K562 (cell line): ENCODE data around the gene FANCI. TPM values are rescaled to one million over a fixed set of nuclear protein-coding genes. Genes with fewer than 3 reads are reported as not detected.

Experiments
- ATAC-seq: fragments of 200-7000 bp; cut with Tn5 transposase; 3 replicates; pipeline ENCODE4 v1.9.1; 2020; ENCODE audit warnings: moderate library complexity
- BruUV-seq: library from RNA; stranded (reverse); fragments of 400-500 nt; replicated peaks from 2 replicates; lab custom pipeline; 2021; lab: Mats Ljungman, UMichigan
- CTCF ChIA-PET: fragments of 300-600 bp; formaldehyde crosslinking; extraction: SDS; loops from one replicate; lab custom pipeline; 2021; ENCODE audit warnings: low intra/inter-chr PET ratio; lab: Yijun Ruan, JAX
- POLR2A ChIA-PET: fragments of 300-600, 350-650 bp; sonication (Branson Sonifier 250); formaldehyde crosslinking; extraction: SDS; loops from one replicate; lab custom pipeline; 2021; ENCODE audit warnings: antibody characterized with exemption, inconsistent platforms; lab: Yijun Ruan, JAX
- DNase-seq, 4 experiments: peaks; one replicate each; pipeline versions ENCODE4 v3.0.0 to v3.0.0-alpha.2; 2011 to 2018; ENCODE audit warnings: low spot score in 3 of 4, mixed read lengths in 3 of 4; ENCODE audit errors: extremely low read depth in 1 of 4
- FAIRE-seq: peaks from 2 replicates; lab custom pipeline; 2011; peaks lifted over from hg19 to GRCh38; lab: Jason Lieb, UNC
- H2AFZ ChIP-seq: 2 replicates; pipeline ENCODE4 v1.6.0; 2011; ENCODE audit warnings: low read depth, low read length, control low read depth, inconsistent platforms
- H3K27ac ChIP-seq: fragments of 200-600 bp; 3 replicates; pipeline ENCODE4 v1.8.0; 2011; ENCODE audit warnings: low read depth, mild to moderate bottlenecking, control low read depth, inconsistent platforms, low read length, moderate library complexity, mixed read lengths; ENCODE audit errors: extremely low read depth
- H3K27me3 ChIP-seq, 2 experiments: fragments of 300-600 bp in 1 of 2; 2 replicates in 1 of 2; 3 replicates in 1 of 2; pipeline versions ENCODE4 v1.6.0 to v1.8.0; 2011; ENCODE audit warnings: inconsistent platforms in 2 of 2, low read length in 2 of 2, mild to moderate bottlenecking in 1 of 2, mixed read lengths in 1 of 2, moderate library complexity in 1 of 2; ENCODE audit not compliant: control insufficient read depth in 2 of 2, insufficient read depth in 2 of 2
- H3K36me3 ChIP-seq: fragments of 300-600 bp; 3 replicates; pipeline ENCODE4 v1.8.0; 2011; ENCODE audit warnings: mild to moderate bottlenecking, low read length, inconsistent platforms; ENCODE audit not compliant: control insufficient read depth, insufficient read depth
- H3K4me1 ChIP-seq, 2 experiments: fragments of 200-600 bp in 1 of 2; replicated peaks in 1 of 2; 2 replicates in 1 of 2; 3 replicates in 1 of 2; pipeline versions ENCODE4 v1.5.1 to v1.8.0; 2011; ENCODE audit warnings: inconsistent platforms in 2 of 2, low read length in 2 of 2, mild to moderate bottlenecking in 1 of 2, mixed read lengths in 1 of 2, moderate library complexity in 1 of 2; ENCODE audit not compliant: control insufficient read depth in 2 of 2, insufficient read depth in 2 of 2
- H3K4me2 ChIP-seq: 2 replicates; pipeline ENCODE4 v1.6.1; 2011; ENCODE audit warnings: low read length, control low read depth, inconsistent platforms, mixed read lengths; ENCODE audit not compliant: insufficient read depth
- H3K4me3 ChIP-seq: fragments of 200-600 bp; sonication (generic), shearing (Covaris generic); 2 replicates; pipeline ENCODE4 v1.5.1; 2016; ENCODE audit warnings: control low read depth, inconsistent platforms
- H3K79me2 ChIP-seq: fragments of 200-600 bp; 3 replicates; pipeline ENCODE4 v1.8.0; 2011; ENCODE audit warnings: low read length, inconsistent platforms; ENCODE audit not compliant: control insufficient read depth, insufficient read depth
- H3K9ac ChIP-seq, 2 experiments: 2 replicates each; pipeline versions ENCODE4 v1.6.0 to v1.6.1; 2011; ENCODE audit warnings: low read depth in 2 of 2, low read length in 2 of 2, control low read depth in 1 of 2, inconsistent platforms in 1 of 2, mild to moderate bottlenecking in 1 of 2, mixed read lengths in 1 of 2; ENCODE audit not compliant: insufficient read depth in 1 of 2
- H3K9me1 ChIP-seq: one replicate; pipeline ENCODE4 v1.6.0; 2011; ENCODE audit warnings: inconsistent platforms, mild to moderate bottlenecking, low read length, moderate library complexity; ENCODE audit not compliant: control insufficient read depth, insufficient read depth
- H3K9me3 ChIP-seq: replicated peaks from 2 replicates; pipeline ENCODE4 v1.5.1; 2011; ENCODE audit warnings: low read depth, low read length, inconsistent platforms; ENCODE audit not compliant: control insufficient read depth, insufficient read depth
- H4K20me1 ChIP-seq: replicated peaks from 2 replicates; pipeline ENCODE4 v1.6.1; 2011; ENCODE audit warnings: low read length, inconsistent platforms, mixed read lengths; ENCODE audit not compliant: control insufficient read depth, insufficient read depth
- C11orf30 ChIP-seq: fragments of 450-650 bp; IDR thresholded peaks from 2 replicates; pipeline ENCODE4 v1.6.1; 2016; ENCODE audit warnings: low read depth, mild to moderate bottlenecking
- CBFA2T2 ChIP-seq: fragments of 450-650 bp; conservative IDR thresholded peaks from 2 replicates; pipeline ENCODE4 v1.6.1; 2017; ENCODE audit warnings: mild to moderate bottlenecking
- CREB1 ChIP-seq, 2 experiments: sonication (generic) in 1 of 2; formaldehyde crosslinking in 1 of 2; IDR thresholded peaks; 2 replicates each; pipeline versions ENCODE4 v1.6.1 to v1.8.0; 2012 to 2022; ENCODE audit warnings: inconsistent platforms in 1 of 2, mild to moderate bottlenecking in 1 of 2, missing genetic modification reagents in 1 of 2, moderate library complexity in 1 of 2
- DIDO1 ChIP-seq: fragments of 450-650 bp; IDR thresholded peaks from 2 replicates; pipeline ENCODE4 v1.6.1; 2016; ENCODE audit warnings: low read depth, missing biosample characterization, missing genetic modification characterization
- KDM2B ChIP-seq: fragments of 250-450 bp; sonication (Bioruptor Pico); IDR thresholded peaks from 2 replicates; pipeline ENCODE4 v1.8.0; 2021; ENCODE audit warnings: mild to moderate bottlenecking, moderate library complexity
- MAFF ChIP-seq: IDR thresholded peaks from 2 replicates; pipeline ENCODE4 v1.6.1; 2012; ENCODE audit warnings: low read length, improper control_type of control experiment
- MAFG ChIP-seq: fragments of 450-650 bp; conservative IDR thresholded peaks from 2 replicates; pipeline ENCODE4 v1.6.1; 2016; ENCODE audit warnings: missing genetic modification characterization, missing compliant biosample characterization
- NBN ChIP-seq: fragments of 450-650 bp; IDR thresholded peaks from 2 replicates; pipeline ENCODE4 v1.6.1; 2016; ENCODE audit warnings: low read depth, mild to moderate bottlenecking
- U2AF1 ChIP-seq: fragments of 200-400 bp; formaldehyde crosslinking; optimal IDR thresholded peaks from 2 replicates; pipeline ENCODE3; 2017; ENCODE audit warnings: mild to moderate bottlenecking, low read depth, low read length, moderate library complexity
- ZNF316 ChIP-seq: fragments of 450-650 bp; IDR thresholded peaks from 2 replicates; pipeline ENCODE4 v1.6.1; 2016
- WGBS: fragments of 100-300 bp; shearing (Covaris generic); methylation state at CpG from one replicate; pipeline ENCODE4 v1.1.6; 2016; ENCODE audit warnings: low coverage, mixed read lengths; ENCODE audit not compliant: insufficient coverage; ENCODE audit errors: missing lambda C conversion rate; 5-methylcytosine and 5-hydroxymethylcytosine counted together
- in situ Hi-C: fragments of 300-500 bp; cut with MboI; formaldehyde crosslinking; loops from 4 replicates; pipeline ENCODE4 v1.15.0; 2018; ENCODE audit warnings: inconsistent platforms, mixed read lengths
- intact Hi-C: fragments of 100-400 bp; cut with micrococcal nuclease; formaldehyde crosslinking; loops from 2 replicates; pipeline ENCODE4 v1.14.2; 2022
- polyA plus RNA-seq, 8 experiments: library from polyadenylated mRNA; depleted of rRNA in 4 of 8; stranded (reverse) in 5 of 8; unstranded in 3 of 8; fragments of >200 nt; fragmentation: Nextera tagmentation in 2 of 8; fragmentation: Illumina TruSeq in 1 of 8; extraction: Ambion mirVana in 2 of 8; extraction: Trizol in 1 of 8; gene quantifications; 2 replicates each; pipeline versions ENCODE4 v1.2.1 to v1.2.3, GENCODE V29; 2011 to 2014; ENCODE audit warnings: inconsistent platforms in 1 of 8, missing spikeins in 1 of 8
- total RNA-seq, 7 experiments: library from RNA; depleted of rRNA in 6 of 7; stranded (reverse); fragments of >200 nt in 6 of 7; fragmentation: Illumina TruSeq in 2 of 7; extraction: Trizol in 2 of 7; gene quantifications; 2 replicates each; pipeline versions ENCODE4 v1.2.1 to v1.2.3, GENCODE V29; 2011 to 2021; ENCODE audit warnings: low replicate concordance in 1 of 7

Gene FANCI
- total and polyA plus RNA-seq, 9 of the 15 experiments (the other 6 are each of a cell fraction or from before 2014, with no cell fraction given), result 72.1 to 165 (median 131) TPM

DNA sequence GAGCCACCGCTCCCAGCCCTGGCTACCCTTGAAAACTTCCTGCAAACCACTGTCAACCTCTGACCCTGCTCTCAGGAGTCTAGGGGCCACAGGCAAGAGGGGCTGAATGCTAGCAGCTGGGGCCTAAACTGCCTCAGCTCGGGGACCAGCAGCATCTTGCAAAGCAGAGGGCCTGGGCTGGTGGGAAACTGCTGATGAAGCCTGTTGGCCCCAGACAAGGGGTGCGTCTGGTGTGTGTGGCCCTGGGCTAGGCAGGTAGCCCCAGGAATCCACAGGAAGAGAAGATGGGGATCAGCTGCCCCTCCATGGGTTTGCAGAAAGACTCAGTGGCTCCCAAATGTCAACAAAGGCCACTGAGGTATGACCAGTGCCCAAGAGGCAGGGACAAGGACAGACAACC lies 99.1 kb downstream of the FANCI start (continued):
- TF ChIP-seq KDM2B (CRISPR knock-in tag) (no peak), CREB1 (IDR thresholded peaks at IDR 0.05) (no peak), CREB1 (CRISPR knock-in tag; IDR thresholded peaks at IDR 0.05) (no peak), CBFA2T2 (no peak), U2AF1 (no peak)

DNA sequence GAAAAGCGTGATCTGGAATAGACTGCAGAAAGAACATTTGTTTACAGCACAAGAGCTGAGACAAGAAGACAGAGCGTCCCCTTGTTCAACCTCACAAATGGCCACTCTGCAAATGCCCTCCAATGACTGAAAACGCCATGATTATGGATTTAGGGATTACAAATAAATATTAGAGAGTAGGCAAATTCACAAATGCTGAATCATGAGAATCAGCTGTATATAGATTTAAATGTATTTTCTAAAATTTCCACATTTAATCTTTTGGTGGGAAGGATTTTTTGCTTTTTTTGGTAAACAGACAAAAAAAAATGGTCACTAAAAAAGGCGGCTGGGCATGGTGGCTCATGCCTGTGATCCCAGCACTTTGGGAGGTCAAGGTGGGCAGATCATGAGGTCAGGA lies 101.5 kb downstream of the FANCI start:
- Histone ChIP-seq H3K4me2 (no peak overlapping the region), H3K36me3 (no peaks in the 10 kb centered on the region), H3K9me3 (no peaks in the 10 kb centered on the region), H3K27me3 (peaks cover 14 to 62% of the 10 kb centered on the region in 2 experiments; a peak in 4 of 5 replicates), H2AFZ (no peak overlapping the region), H3K27ac (no peak overlapping the region), H3K9ac (no peak overlapping the region), H4K20me1 (0 out of 2 replicates have a peak, but pooled peaks cover 4% of the 10 kb centered on the region), H3K4me3 (no peak overlapping the region), H3K79me2 (no peaks in the 10 kb centered on the region), H3K4me1 (no peaks in the 10 kb centered on the region; a peak in 1 of 5 replicates)
- ChIA-PET CTCF (no interaction called here), POLR2A (interaction anchor here (0.6 to 2.2 kb wide), 2 partner anchors 10 to 99 kb away, joined by 4 to 8 read pairs; partner anchors contain the start of gene POLG)
- FAIRE-seq (no peak), ATAC-seq (no peak), DNase-seq (no peak)
- in situ Hi-C loops (no loop called here), intact Hi-C loops (no loop called here)
- BruUV-seq, result no TSS peak
- WGBS, result 2% methylated on average over 4 of the region's 4 CpGs
- TF ChIP-seq MAFG (tag) (peak; percentile 53), ZNF316 (peak; percentile 68), MAFF (peak; percentile 4; the same call in 1 of the 2 replicates), NBN (no peak), C11orf30 (peak; percentile 31; the same call in 1 of the 2 replicates), DIDO1 (tag) (no peak)
- TF ChIP-seq, all 486 proteins: peak for 4
- H3K9me1 ChIP-seq, result peaks cover 4% of the 10 kb centered on the region
